NOMO-1 (cell line): ENCODE measurements around the gene RPH3AL.
A peak's percentile ranks its signal among the peaks of the same experiment; 100 is the strongest.
"Not testable (repeated sequence)": the region's sequence is repeated elsewhere in the genome, so short reads cannot be mapped to it uniquely, and the experiment has no call there.

Experiments used
- DNase-seq, 2 experiments: peaks; one replicate each; lab custom pipeline; 2025; ENCODE audit not compliant: unreplicated experiment in 2 of 2; lab: John Stamatoyannopoulos, UW

The RPH3AL gene

GRCh38 chr17:246226-246625 is 106.4 kb downstream of the RPH3AL start:
- no peak for DNase-seq

GRCh38 chr17:245611-246010 is 107.0 kb downstream of the RPH3AL start:
- DNase-seq, result no peak

- no peak for DNase-seq
Observed at GRCh38 chr17:245020-245419, 107.6 kb downstream of the RPH3AL start.

- DNase-seq, result not testable (repeated sequence)
Observed at GRCh38 chr17:243924-244323, 108.7 kb downstream of the RPH3AL start.

GRCh38 chr17:238964-239259 is 113.7 kb downstream of the RPH3AL start:
- no peak for DNase-seq

- DNase-seq, result no peak
Observed at GRCh38 chr17:238071-238963, 114.3 kb downstream of the RPH3AL start.

GRCh38 chr17:237406-237955 is 115.1 kb downstream of the RPH3AL start:
- no peak for DNase-seq

GRCh38 chr17:236641-237405 is 115.8 kb downstream of the RPH3AL start:
- no peak for DNase-seq

GRCh38 chr17:235831-236640 is 116.6 kb downstream of the RPH3AL start:
- no peak for DNase-seq

- not testable (repeated sequence) for DNase-seq
Observed at GRCh38 chr17:234994-235830, 117.4 kb downstream of the RPH3AL start.

GRCh38 chr17:234163-234993 is 118.2 kb downstream of the RPH3AL start:
- not testable (repeated sequence) for DNase-seq

- DNase-seq, result peak in 1 of 2 experiments; percentile 12
Observed at GRCh38 chr17:233473-233941, 119.1 kb downstream of the RPH3AL start.

GRCh38 chr17:231966-232807 is 120.4 kb downstream of the RPH3AL start:
- no peak for DNase-seq

- no peak for DNase-seq
Observed at GRCh38 chr17:231191-231965, 121.2 kb downstream of the RPH3AL start.

- DNase-seq, result no peak
Observed at GRCh38 chr17:230395-230770, 122.2 kb downstream of the RPH3AL start.

GRCh38 chr17:229709-230394 is 122.8 kb downstream of the RPH3AL start:
- DNase-seq, result no peak
